ENCODE measurements around the gene CNTNAP5.

CNTNAP5 gene

DNA sequence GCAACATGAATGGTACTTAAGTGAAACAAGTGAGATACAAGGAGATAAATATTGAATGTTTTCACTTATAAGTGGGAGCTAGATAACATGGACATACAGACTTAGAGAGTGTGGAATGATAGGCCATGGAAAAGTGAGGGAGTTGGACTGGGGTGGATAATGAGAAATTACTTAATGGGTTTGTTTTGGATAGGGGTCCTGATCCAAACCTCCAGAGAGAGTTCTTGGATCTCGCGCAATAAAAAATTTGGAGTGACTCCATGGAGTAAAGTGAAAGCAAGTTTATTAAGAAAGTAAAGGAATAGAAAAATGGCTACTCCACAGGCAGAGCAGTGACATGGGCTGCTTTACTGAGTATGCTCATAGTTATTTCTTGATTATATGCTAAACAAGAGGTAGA lies 508.9 kb downstream of the CNTNAP5 start:
- H3K79me2 ChIP-seq (ENCODE audit: insufficient read depth, low read length) = no peaks in the 10 kb centered on the region
- no peak overlapping the region for H3K9ac ChIP-seq (ENCODE audit: low read depth, low read length, poor library complexity, severe bottlenecking)
- no peaks in the 10 kb centered on the region; the same call in 1 of the 2 replicates for H3K9me3 ChIP-seq (ENCODE audit: insufficient read depth, low read depth, low read length)
- H3K27me3 ChIP-seq (ENCODE audit: insufficient read depth, low read length, poor library complexity, severe bottlenecking) = no peaks in the 10 kb centered on the region
- no peaks in the 10 kb centered on the region for H3K9me2 ChIP-seq (replicated peaks; ENCODE audit: low read depth, low read length)
- TF ChIP-seq, protein P1, sequence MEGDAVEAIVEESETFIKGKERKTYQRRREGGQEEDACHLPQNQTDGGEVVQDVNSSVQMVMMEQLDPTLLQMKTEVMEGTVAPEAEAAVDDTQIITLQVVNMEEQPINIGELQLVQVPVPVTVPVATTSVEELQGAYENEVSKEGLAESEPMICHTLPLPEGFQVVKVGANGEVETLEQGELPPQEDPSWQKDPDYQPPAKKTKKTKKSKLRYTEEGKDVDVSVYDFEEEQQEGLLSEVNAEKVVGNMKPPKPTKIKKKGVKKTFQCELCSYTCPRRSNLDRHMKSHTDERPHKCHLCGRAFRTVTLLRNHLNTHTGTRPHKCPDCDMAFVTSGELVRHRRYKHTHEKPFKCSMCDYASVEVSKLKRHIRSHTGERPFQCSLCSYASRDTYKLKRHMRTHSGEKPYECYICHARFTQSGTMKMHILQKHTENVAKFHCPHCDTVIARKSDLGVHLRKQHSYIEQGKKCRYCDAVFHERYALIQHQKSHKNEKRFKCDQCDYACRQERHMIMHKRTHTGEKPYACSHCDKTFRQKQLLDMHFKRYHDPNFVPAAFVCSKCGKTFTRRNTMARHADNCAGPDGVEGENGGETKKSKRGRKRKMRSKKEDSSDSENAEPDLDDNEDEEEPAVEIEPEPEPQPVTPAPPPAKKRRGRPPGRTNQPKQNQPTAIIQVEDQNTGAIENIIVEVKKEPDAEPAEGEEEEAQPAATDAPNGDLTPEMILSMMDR (conservative IDR thresholded peaks at IDR 0.05; ENCODE audit: low read length) = no peak
- TF ChIP-seq EZH2phosphoT487 (IDR thresholded peaks at IDR 0.05; ENCODE audit: borderline replicate concordance) = no peak
- H2AFZ ChIP-seq (ENCODE audit: low read length) = no peak overlapping the region
- no peak overlapping the region for H3K4me2 ChIP-seq (ENCODE audit: low read depth, low read length, poor library complexity, severe bottlenecking)
- no peaks in the 10 kb centered on the region for H3K36me3 ChIP-seq (ENCODE audit: insufficient read depth, low read length)
- H4K20me1 ChIP-seq (ENCODE audit: insufficient read depth, low read length, poor library complexity, severe bottlenecking) = no peaks in the 10 kb centered on the region
- H3F3A ChIP-seq (ENCODE audit: low read depth) = no peaks in the 10 kb centered on the region
- no peaks in the 10 kb centered on the region for H3K4me1 ChIP-seq (ENCODE audit: insufficient read depth, low read length, poor library complexity, severe bottlenecking)
- no peak overlapping the region for H3K4me3 ChIP-seq (ENCODE audit: low read length, poor library complexity, severe bottlenecking)

DNA sequence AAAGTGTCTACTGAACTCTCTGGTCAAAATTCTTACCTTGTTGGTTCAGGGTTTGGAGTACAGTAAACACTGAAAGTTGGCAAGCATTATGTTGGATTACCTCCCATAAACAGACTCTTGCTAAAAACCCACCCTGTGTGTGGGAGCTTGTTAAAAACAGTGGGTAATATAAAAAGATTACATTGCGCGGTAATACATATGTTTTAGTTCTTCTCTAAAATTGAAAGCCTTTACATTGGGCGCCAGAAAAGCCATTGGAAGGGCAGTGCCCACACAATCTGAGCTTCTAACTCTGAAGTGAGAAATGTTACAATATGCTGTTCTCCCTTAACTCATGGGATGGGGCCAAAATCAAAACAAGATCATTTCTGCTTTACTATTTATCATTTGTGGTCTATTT lies 510.7 kb downstream of the CNTNAP5 start:
- Histone ChIP-seq H3K36me3 (ENCODE audit: insufficient read depth, low read length) (no peaks in the 10 kb centered on the region), H3K4me2 (ENCODE audit: low read depth, low read length, poor library complexity, severe bottlenecking) (no peak overlapping the region), H3K9me2 (replicated peaks; ENCODE audit: low read depth, low read length) (no peaks in the 10 kb centered on the region), H2AFZ (ENCODE audit: low read length) (no peak overlapping the region), H3F3A (ENCODE audit: low read depth) (no peaks in the 10 kb centered on the region), H4K20me1 (ENCODE audit: insufficient read depth, low read length, poor library complexity, severe bottlenecking) (no peaks in the 10 kb centered on the region), H3K4me3 (ENCODE audit: low read length, poor library complexity, severe bottlenecking) (no peak overlapping the region), H3K27me3 (ENCODE audit: insufficient read depth, low read length, poor library complexity, severe bottlenecking) (no peaks in the 10 kb centered on the region), H3K9me3 (ENCODE audit: insufficient read depth, low read depth, low read length) (no peaks in the 10 kb centered on the region; the same call in 1 of the 2 replicates), H3K79me2 (ENCODE audit: insufficient read depth, low read length) (no peaks in the 10 kb centered on the region), H3K4me1 (ENCODE audit: insufficient read depth, low read length, poor library complexity, severe bottlenecking) (no peaks in the 10 kb centered on the region), H3K9ac (ENCODE audit: low read depth, low read length, poor library complexity, severe bottlenecking) (no peak overlapping the region)
- TF ChIP-seq, protein P1 (conservative IDR thresholded peaks at IDR 0.05; ENCODE audit: low read length) = no peak
- TF ChIP-seq EZH2phosphoT487 (IDR thresholded peaks at IDR 0.05; ENCODE audit: borderline replicate concordance) = no peak

DNA sequence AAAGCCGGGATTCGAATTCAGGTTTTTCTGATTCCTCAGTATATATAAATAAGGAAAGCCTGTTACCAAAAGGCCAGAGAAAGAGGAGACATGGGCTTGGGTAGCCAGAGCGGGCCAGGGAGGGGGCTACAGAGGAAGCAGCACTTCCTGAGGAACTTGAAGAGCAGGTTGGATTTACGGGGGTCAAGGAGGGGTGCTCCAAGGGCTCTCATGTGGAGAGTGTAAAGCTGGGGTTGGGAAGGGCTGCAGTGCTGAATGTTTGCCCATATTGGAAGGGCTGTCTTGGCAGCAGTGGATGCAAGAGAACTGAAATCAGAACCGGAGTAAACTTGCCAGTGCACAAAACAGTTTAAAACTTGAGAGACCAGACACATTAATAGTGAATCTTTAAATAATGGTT lies 511.5 kb downstream of the CNTNAP5 start:
- H4K20me1 ChIP-seq (ENCODE audit: insufficient read depth, low read length, poor library complexity, severe bottlenecking) = no peaks in the 10 kb centered on the region
- no peaks in the 10 kb centered on the region for H3K9me2 ChIP-seq (replicated peaks; ENCODE audit: low read depth, low read length)
- no peaks in the 10 kb centered on the region for H3K27me3 ChIP-seq (ENCODE audit: insufficient read depth, low read length, poor library complexity, severe bottlenecking)
- no peak overlapping the region for H3K4me3 ChIP-seq (ENCODE audit: low read length, poor library complexity, severe bottlenecking)
- no peak overlapping the region for H2AFZ ChIP-seq (ENCODE audit: low read length)
- H3K36me3 ChIP-seq (ENCODE audit: insufficient read depth, low read length) = no peaks in the 10 kb centered on the region
- H3K79me2 ChIP-seq (ENCODE audit: insufficient read depth, low read length) = no peaks in the 10 kb centered on the region
- TF ChIP-seq, protein P1 (conservative IDR thresholded peaks at IDR 0.05; ENCODE audit: low read length) = no peak
- no peak for TF ChIP-seq EZH2phosphoT487 (IDR thresholded peaks at IDR 0.05; ENCODE audit: borderline replicate concordance)
- H3K4me1 ChIP-seq (ENCODE audit: insufficient read depth, low read length, poor library complexity, severe bottlenecking) = no peaks in the 10 kb centered on the region
- H3K9ac ChIP-seq (ENCODE audit: low read depth, low read length, poor library complexity, severe bottlenecking) = no peak overlapping the region
- H3K9me3 ChIP-seq (ENCODE audit: insufficient read depth, low read depth, low read length) = no peaks in the 10 kb centered on the region; the same call in 1 of the 2 replicates
- no peaks in the 10 kb centered on the region for H3F3A ChIP-seq (ENCODE audit: low read depth)
- no peak overlapping the region for H3K4me2 ChIP-seq (ENCODE audit: low read depth, low read length, poor library complexity, severe bottlenecking)
